ENCODE measurements around the gene MUSTN1. TPM values are rescaled to one million over a fixed set of nuclear protein-coding genes. Genes with fewer than 3 reads are reported as not detected.
A peak's percentile ranks its signal among the peaks of the same experiment; 100 is the strongest.

The MUSTN1 gene
- total RNA-seq (2014; rRNA removed; shearing (Covaris generic)): 0.28 and 2.7 TPM in 2 replicates
- total RNA-seq (2022): 1.7 and 2.8 TPM in 2 replicates
- percentile 32 among the genes with signal in this experiment for Bru-seq, nascent RNA
- BruChase-seq, experiment 1, labeled RNA remaining after a 6-hour chase: percentile 47 among the genes with signal in this experiment
- BruChase-seq, experiment 2, labeled RNA remaining after a 2-hour chase: percentile 34 among the genes with signal in this experiment
- long read RNA-seq, partial matches to known transcripts: 0 of 3 reads
- long read RNA-seq, other reads (novel, unspliced or antisense): 0 of 3 reads

- Histone ChIP-seq H3K9me3 (ENCODE audit: low read length) (no peaks in the 10 kb centered on the region), H3K79me2 (ENCODE audit: insufficient read depth, low read depth, low read length) (no peaks in the 10 kb centered on the region), H3K4me2 (ENCODE audit: low read length) (no peak within 1 kb of the TSS), H3K4me1 (ENCODE audit: insufficient read depth, low read length, poor library complexity, severe bottlenecking) (no peaks in the 10 kb centered on the region), H3K9me2 (ENCODE audit: insufficient read depth, low read length) (no peaks in the 10 kb centered on the region), H3K36me3 (ENCODE audit: insufficient read depth, low read length) (no peaks in the 10 kb centered on the region), H3K27ac (ENCODE audit: low read depth, low read length, poor library complexity, severe bottlenecking) (no peak within 1 kb of the TSS), H2AFZ (ENCODE audit: low read length) (no peak within 1 kb of the TSS), H3K4me3 (ENCODE audit: low read depth, low read length, poor library complexity, severe bottlenecking) (no peak within 1 kb of the TSS), H4K20me1 (ENCODE audit: insufficient read depth, low read length) (no peaks in the 10 kb centered on the region)
- CTCF ChIA-PET (ENCODE audit: unreplicated experiment): no interaction called here
- intact Hi-C loops (cut with micrococcal nuclease; ENCODE audit: unreplicated experiment): no loop called here
- POLR2A ChIA-PET: no interaction called here
- TF ChIP-seq, protein P1, sequence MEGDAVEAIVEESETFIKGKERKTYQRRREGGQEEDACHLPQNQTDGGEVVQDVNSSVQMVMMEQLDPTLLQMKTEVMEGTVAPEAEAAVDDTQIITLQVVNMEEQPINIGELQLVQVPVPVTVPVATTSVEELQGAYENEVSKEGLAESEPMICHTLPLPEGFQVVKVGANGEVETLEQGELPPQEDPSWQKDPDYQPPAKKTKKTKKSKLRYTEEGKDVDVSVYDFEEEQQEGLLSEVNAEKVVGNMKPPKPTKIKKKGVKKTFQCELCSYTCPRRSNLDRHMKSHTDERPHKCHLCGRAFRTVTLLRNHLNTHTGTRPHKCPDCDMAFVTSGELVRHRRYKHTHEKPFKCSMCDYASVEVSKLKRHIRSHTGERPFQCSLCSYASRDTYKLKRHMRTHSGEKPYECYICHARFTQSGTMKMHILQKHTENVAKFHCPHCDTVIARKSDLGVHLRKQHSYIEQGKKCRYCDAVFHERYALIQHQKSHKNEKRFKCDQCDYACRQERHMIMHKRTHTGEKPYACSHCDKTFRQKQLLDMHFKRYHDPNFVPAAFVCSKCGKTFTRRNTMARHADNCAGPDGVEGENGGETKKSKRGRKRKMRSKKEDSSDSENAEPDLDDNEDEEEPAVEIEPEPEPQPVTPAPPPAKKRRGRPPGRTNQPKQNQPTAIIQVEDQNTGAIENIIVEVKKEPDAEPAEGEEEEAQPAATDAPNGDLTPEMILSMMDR (conservative IDR thresholded peaks at IDR 0.05; ENCODE audit: low read length): no peak
- TF ChIP-seq EZH2phosphoT487 (IDR thresholded peaks at IDR 0.05; ENCODE audit: borderline replicate concordance, low read depth, low read length): no peak
- no TSS peak for BruUV-seq (replicated peaks)
- DNase-seq (ENCODE audit: low spot score): no peak
Measured at GRCh38 chr3:52834871-52835501, at the start of gene MUSTN1. MUSTN1 (minus strand) TSS chr3:52835019; CDS start chr3:52834948, 71 bp downstream.

DNA sequence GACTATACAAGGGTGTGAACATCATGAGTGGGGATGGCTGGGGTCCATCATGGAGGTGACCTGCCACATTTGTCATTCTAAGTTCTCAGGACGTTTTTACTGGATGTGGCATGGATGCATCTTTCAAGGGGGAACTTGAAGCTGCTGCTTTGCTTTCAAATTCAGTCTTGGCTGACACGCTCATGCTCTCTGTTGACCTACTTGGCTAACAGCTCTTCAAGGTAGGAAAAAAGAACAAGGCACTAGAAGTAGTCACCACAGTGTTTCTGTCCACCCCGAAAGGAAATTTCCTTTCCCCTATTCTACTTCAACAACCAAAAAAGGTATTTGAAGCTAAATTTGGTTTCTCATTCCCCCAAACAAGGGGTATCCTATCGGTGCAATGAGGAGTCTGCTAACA is 47.6 kb upstream of the MUSTN1 start:
- intact Hi-C loops (cut with micrococcal nuclease; ENCODE audit: unreplicated experiment): no loop called here
- no peak for TF ChIP-seq EZH2phosphoT487 (IDR thresholded peaks at IDR 0.05; ENCODE audit: borderline replicate concordance, low read depth, low read length)
- TF ChIP-seq, protein P1 (conservative IDR thresholded peaks at IDR 0.05; ENCODE audit: low read length): no peak
- H2AFZ ChIP-seq (ENCODE audit: low read length): no peak overlapping the region
- no peaks in the 10 kb centered on the region; the same call in 1 of the 2 replicates for H3K9me3 ChIP-seq (ENCODE audit: low read length)
- ChIA-PET POLR2A (no interaction called here), CTCF (ENCODE audit: unreplicated experiment) (no interaction called here)
- no peak for DNase-seq (ENCODE audit: low spot score)
- no peaks in the 10 kb centered on the region for H4K20me1 ChIP-seq (ENCODE audit: insufficient read depth, low read length)
- no peak overlapping the region for H3K4me2 ChIP-seq (ENCODE audit: low read length)
- no TSS peak for BruUV-seq (replicated peaks)
- peaks cover 5% of the 10 kb centered on the region for H3K4me1 ChIP-seq (ENCODE audit: insufficient read depth, low read length, poor library complexity, severe bottlenecking)
- H3K4me3 ChIP-seq (ENCODE audit: low read depth, low read length, poor library complexity, severe bottlenecking): no peak overlapping the region
- H3K36me3 ChIP-seq (ENCODE audit: insufficient read depth, low read length): peaks cover 26% of the 10 kb centered on the region
- no peak overlapping the region for H3K27ac ChIP-seq (ENCODE audit: low read depth, low read length, poor library complexity, severe bottlenecking)
- no peaks in the 10 kb centered on the region for H3K9me2 ChIP-seq (ENCODE audit: insufficient read depth, low read length)
- H3K79me2 ChIP-seq (ENCODE audit: insufficient read depth, low read depth, low read length): no peaks in the 10 kb centered on the region

DNA sequence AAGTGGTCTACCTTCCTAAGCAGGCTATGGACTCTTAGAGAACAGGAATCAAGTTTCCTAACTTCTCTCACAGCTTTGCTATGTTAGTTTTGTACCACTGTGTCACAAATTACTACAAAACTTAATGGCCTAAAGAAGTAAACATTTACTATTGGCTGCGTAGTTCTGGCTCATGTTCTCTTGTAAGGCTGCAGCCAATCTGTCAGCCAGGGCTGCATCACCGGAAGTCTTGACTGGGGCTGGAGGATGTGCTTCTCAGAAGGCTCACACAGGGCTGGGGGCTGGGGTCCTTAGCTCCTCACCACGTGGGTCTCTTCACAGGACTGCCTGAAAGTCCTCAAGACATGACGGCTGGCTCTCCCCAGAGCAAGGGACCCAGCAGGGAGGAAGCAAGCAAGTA is 47.1 kb upstream of the MUSTN1 start:
- Histone ChIP-seq H3K27ac (ENCODE audit: low read depth, low read length, poor library complexity, severe bottlenecking) (no peak overlapping the region), H2AFZ (ENCODE audit: low read length) (no peak overlapping the region), H4K20me1 (ENCODE audit: insufficient read depth, low read length) (no peaks in the 10 kb centered on the region), H3K4me1 (ENCODE audit: insufficient read depth, low read length, poor library complexity, severe bottlenecking) (peaks cover 5% of the 10 kb centered on the region), H3K9me2 (ENCODE audit: insufficient read depth, low read length) (no peaks in the 10 kb centered on the region), H3K79me2 (ENCODE audit: insufficient read depth, low read depth, low read length) (no peaks in the 10 kb centered on the region), H3K4me2 (ENCODE audit: low read length) (no peak overlapping the region), H3K4me3 (ENCODE audit: low read depth, low read length, poor library complexity, severe bottlenecking) (no peak overlapping the region), H3K36me3 (ENCODE audit: insufficient read depth, low read length) (peaks cover 25% of the 10 kb centered on the region), H3K9me3 (ENCODE audit: low read length) (no peaks in the 10 kb centered on the region; the same call in 1 of the 2 replicates)
- no TSS peak for BruUV-seq (replicated peaks)
- intact Hi-C loops (cut with micrococcal nuclease; ENCODE audit: unreplicated experiment): no loop called here
- TF ChIP-seq, protein P1 (conservative IDR thresholded peaks at IDR 0.05; ENCODE audit: low read length): no peak
- TF ChIP-seq EZH2phosphoT487 (IDR thresholded peaks at IDR 0.05; ENCODE audit: borderline replicate concordance, low read depth, low read length): no peak
- CTCF ChIA-PET (ENCODE audit: unreplicated experiment): no interaction called here
- no peak for DNase-seq (ENCODE audit: low spot score)
- POLR2A ChIA-PET: interaction anchor here (1.2 kb wide), 1 partner anchor 21 kb away, joined by 3 read pairs; no protein-coding TSS in a partner anchor

Data from OCI-LY7 (cell line).